Skeletal muscle satellite cell (primary cell): Measurements from ENCODE around the gene GCHFR.

ENCODE experiments used
- H3K27me3 ChIP-seq: 2 replicates; pipeline ENCODE4 v1.7.0; 2013; ENCODE audit warnings: low read length; ENCODE audit not compliant: control insufficient read depth, insufficient read depth
- H3K36me3 ChIP-seq: 2 replicates; pipeline ENCODE4 v1.7.0; 2013; ENCODE audit warnings: mild to moderate bottlenecking, control low read depth, low read length; ENCODE audit not compliant: insufficient read depth
- H3K4me1 ChIP-seq: 2 replicates; pipeline ENCODE4 v1.7.0; 2013; ENCODE audit warnings: low read length; ENCODE audit not compliant: control insufficient read depth, insufficient read depth
- H3K4me2 ChIP-seq: 2 replicates; pipeline ENCODE4 v1.7.0; 2013; ENCODE audit warnings: mild to moderate bottlenecking, low read length
- H3K4me3 ChIP-seq: 2 replicates; pipeline ENCODE4 v1.7.0; 2013; ENCODE audit warnings: low read length
- H3K9ac ChIP-seq: 2 replicates; pipeline ENCODE4 v1.7.0; 2013; ENCODE audit warnings: mild to moderate bottlenecking, low read depth, low read length, moderate library complexity
- H3K9me3 ChIP-seq: replicated peaks from 2 replicates; pipeline ENCODE4 v1.7.0; 2013; ENCODE audit warnings: mild to moderate bottlenecking, control low read depth, low read length

The GCHFR gene

DNA sequence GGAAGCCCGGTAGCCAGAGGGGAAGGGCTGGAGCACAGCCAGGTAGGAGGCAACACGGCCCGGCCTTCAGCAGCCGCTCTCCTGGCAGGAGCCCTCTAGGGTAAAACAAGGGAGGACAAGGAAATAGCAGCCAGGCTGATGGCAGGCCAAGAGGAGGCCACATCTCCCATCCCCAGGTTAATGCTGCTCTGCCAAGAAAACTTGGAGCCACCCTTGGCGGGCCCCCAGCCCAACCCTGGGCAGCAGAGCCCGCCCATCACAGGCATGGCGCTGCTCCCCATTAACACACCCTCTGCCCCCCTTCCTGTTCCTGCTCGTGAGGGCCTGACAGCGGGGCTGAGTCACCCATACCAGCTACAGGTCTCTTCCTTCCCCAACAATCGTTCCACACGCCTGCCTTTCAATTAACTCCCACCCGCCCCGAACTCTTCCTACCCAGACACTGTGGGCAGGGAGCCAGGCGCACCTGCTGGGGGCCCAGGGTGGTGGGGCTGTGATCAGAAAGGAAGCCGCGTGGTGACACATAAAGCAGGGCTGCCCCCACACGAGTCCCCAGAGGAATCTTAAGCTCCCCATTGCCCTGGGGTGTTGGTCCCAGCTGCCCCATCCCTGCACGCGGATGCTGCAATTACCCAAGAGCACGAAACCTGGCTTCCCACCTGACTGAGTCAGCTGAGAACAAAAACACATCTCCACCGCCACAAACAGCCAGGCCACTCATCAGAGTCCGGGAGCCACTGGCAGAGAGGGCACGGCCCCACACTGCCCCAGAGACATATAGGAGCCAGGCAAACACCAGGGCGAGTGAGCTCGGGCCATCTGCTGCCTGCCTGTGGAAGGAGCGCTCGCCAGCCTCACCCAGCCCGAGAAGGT is 5.6 kb downstream of the GCHFR start, which contains the start of gene C15orf62:
Gene C15orf62, plus strand, starts transcription at position 707 of the 873 bp plus-strand sequence. CDS start 516 bp downstream, outside the sequence.
- Histone ChIP-seq H3K9ac (no peak within 1 kb of the TSS), H3K36me3 (peaks cover 43% of the 10 kb centered on the region), H3K9me3 (no peaks in the 10 kb centered on the region), H3K4me1 (peaks cover 29% of the 10 kb centered on the region), H3K4me2 (no peak within 1 kb of the TSS), H3K27me3 (no peaks in the 10 kb centered on the region), H3K4me3 (no peak within 1 kb of the TSS)

DNA sequence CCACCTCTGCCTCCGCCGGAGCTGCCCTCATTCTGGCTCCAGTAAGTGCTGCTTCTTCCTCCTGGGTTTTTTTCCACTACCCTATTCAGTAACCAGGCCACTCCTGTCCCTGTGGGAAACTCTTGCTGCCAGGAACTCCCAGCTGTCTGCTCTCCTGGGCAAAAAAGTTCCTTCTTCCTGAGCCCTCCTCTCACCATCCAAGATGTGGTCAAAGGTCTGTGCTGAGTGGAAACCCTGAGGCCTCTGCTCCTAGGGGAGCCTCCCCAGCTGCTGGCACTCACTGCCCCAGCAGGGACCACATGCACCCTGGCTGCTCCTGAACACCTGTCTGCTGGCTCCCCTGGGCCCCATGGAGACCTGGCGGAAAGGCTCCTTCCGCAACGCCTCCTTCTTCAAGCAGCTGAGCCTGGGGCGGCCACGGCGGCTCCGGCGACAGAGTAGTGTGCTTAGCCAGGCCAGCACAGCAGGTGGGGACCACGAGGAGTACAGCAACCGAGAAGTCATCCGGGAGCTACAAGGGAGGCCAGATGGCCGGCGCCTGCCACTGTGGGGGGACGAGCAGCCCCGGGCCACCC is 6.4 kb downstream of the GCHFR start:
- no peak overlapping the region for H3K9ac ChIP-seq
- no peaks in the 10 kb centered on the region for H3K27me3 ChIP-seq
- peaks cover 51% of the 10 kb centered on the region for H3K36me3 ChIP-seq
- H3K4me3 ChIP-seq = no peak overlapping the region
- H3K4me2 ChIP-seq = no peak overlapping the region
- peaks cover 22% of the 10 kb centered on the region for H3K4me1 ChIP-seq
- no peaks in the 10 kb centered on the region for H3K9me3 ChIP-seq

DNA sequence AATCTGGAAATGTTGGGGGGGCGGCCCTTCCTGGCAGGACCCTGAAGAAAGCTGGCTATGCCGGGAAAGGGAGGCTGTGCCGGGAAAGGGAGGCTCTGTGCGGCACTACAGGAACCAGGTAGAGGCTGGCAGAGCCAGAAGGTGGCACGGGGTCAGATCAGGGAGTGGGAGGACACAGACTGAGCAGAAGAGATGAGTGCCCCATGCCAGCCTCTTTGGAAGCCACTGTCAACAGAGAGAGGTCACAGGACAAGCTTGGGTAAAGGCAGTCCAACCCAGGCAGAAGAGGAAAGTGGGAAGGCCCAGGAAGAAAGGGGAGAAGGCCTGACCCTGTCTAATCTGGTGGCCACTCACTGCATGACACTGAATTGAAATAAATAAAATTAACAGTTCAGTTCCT is 7.4 kb downstream of the GCHFR start:
- no peak overlapping the region for H3K4me3 ChIP-seq
- no peak overlapping the region for H3K4me2 ChIP-seq
- H3K9me3 ChIP-seq = no peaks in the 10 kb centered on the region
- H3K4me1 ChIP-seq = peaks cover 13% of the 10 kb centered on the region
- no peaks in the 10 kb centered on the region for H3K27me3 ChIP-seq
- no peak overlapping the region for H3K9ac ChIP-seq
- H3K36me3 ChIP-seq = peaks cover 61% of the 10 kb centered on the region

DNA sequence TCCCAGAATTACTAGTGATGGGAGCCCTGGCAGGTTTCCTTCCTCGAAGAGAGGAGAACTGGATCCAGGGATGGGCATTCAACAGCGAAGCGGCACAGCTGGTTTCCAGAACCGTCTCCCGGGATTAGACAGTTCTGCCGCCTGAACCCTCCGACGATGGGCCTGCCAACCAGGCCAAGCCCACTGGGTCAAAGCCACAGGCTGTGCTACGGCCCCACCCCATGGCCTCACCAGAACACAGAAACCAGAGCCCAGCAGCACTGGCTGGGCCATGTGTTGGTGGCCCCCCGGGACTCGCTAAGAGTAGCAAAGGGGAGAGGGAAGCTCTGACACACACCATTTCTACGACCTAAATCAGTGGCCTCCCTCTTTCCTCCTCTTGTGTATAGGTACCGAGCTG is 8.1 kb downstream of the GCHFR start:
- no peak overlapping the region for H3K4me3 ChIP-seq
- no peak overlapping the region for H3K9ac ChIP-seq
- H3K27me3 ChIP-seq = no peaks in the 10 kb centered on the region
- H3K4me1 ChIP-seq = peaks cover 13% of the 10 kb centered on the region
- no peak overlapping the region for H3K4me2 ChIP-seq
- H3K36me3 ChIP-seq = peaks cover 65% of the 10 kb centered on the region
- no peaks in the 10 kb centered on the region for H3K9me3 ChIP-seq

DNA sequence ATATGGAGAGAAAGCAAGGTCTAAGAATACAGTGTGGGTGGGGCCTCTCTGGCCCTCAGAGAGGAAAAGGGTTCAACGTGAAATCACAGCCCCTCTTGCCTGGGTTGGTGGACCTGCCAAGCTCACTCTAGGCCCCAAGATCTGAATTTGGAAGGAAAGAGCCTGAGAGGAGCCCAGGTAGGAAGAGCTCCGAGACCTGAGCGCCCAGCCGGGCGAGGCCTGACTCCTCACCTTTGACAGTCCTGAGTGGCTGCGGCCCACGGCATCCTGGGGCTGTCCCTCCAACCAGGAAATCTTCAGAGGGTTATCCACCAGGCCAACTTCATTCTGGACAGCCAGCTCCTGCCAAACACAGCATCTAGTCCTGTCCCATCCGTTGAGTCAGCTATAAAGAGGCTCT is 9.6 kb downstream of the GCHFR start:
- Histone ChIP-seq H3K36me3 (peaks cover 65% of the 10 kb centered on the region), H3K9ac (no peak overlapping the region), H3K9me3 (no peaks in the 10 kb centered on the region), H3K27me3 (no peaks in the 10 kb centered on the region), H3K4me3 (no peak overlapping the region), H3K4me2 (no peak overlapping the region), H3K4me1 (peaks cover 10% of the 10 kb centered on the region)

DNA sequence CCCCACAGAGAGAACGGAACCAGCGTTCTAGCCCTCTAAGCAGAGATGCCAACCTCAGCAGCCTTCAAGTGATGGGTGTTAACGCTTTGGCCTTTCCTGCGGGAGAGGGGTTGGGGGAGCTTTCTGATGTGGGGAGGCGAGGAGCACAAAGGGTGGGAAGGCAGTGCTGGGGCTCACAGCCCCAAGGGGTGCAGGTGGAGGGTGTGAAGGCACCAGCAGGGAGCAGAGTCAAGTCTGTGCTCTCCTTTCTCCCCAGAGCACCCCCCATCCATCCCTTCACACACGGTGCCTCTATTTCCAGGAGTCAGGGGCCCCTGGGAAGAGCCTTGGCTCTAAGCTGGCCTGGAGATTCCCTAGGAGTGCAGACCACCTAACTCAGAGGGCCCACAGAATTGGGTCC is 10.0 kb downstream of the GCHFR start:
- no peaks in the 10 kb centered on the region for H3K27me3 ChIP-seq
- H3K36me3 ChIP-seq = peaks cover 65% of the 10 kb centered on the region
- H3K4me2 ChIP-seq = no peak overlapping the region
- peaks cover 10% of the 10 kb centered on the region for H3K4me1 ChIP-seq
- no peaks in the 10 kb centered on the region for H3K9me3 ChIP-seq
- H3K4me3 ChIP-seq = no peak overlapping the region
- no peak overlapping the region for H3K9ac ChIP-seq

DNA sequence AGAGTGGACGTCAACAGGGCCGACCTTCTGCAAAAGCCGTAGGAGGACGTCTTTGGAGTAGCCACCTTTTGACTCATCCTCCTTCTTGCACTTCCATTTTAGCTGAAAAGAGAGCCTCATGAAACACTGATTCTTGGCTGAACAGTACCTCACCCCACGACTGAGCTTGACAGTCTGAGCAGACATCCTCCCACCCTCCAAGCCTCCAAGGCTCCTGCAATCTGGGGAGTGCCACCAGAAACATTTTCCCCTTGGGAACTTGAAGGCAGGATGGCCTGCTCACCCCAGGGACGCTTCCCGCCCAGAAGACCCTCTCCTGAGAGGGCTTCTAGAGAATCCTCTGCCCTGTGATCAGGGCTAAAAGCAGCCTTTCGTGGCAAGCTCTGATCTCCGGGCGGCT is 11.1 kb downstream of the GCHFR start:
- no peak overlapping the region for H3K4me3 ChIP-seq
- H3K27me3 ChIP-seq = no peaks in the 10 kb centered on the region
- no peak overlapping the region for H3K4me2 ChIP-seq
- H3K9ac ChIP-seq = no peak overlapping the region
- peaks cover 10% of the 10 kb centered on the region for H3K4me1 ChIP-seq
- H3K9me3 ChIP-seq = no peaks in the 10 kb centered on the region
- H3K36me3 ChIP-seq = peaks cover 69% of the 10 kb centered on the region

DNA sequence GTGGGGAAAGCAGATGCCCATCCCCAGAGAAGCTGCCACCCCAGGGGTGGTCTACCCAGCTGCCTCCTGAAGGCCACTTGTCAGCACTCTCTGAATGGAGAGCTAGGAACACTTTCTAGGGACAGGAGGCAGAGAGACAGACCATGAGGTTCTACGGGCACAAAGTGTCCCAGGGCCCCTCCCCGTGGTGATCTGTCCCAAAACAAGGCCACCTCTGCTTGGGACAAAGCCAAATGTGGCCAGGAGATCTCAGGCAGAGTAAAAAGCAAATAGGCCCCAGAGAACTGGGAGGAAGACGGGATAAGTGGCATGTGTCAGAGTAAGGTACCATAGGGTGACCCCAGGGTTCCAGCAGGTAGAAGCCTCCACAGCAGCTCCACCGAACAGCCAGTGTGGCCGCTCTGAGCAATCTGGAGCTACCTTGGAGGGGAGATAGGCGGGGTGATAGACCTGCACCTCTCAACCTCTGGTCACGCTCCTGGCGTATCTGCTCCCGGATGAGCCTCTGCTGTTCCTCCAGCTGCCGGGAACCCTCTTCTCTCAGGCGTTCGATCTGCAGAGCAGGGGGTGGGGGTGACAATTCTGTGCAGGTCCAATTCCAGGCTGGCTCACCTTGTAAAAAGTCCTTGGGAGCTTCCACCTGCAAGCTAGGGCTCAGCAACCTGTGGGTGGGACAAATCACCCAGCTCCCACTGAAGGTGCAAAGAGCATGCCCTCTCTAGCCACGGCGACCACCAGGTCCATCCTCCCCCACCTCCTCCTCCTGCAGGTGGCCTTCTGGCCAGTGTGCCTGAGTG is 12.1 kb downstream of the GCHFR start:
- Histone ChIP-seq H3K4me3 (no peak overlapping the region), H3K9ac (no peak overlapping the region), H3K4me1 (peaks cover 10% of the 10 kb centered on the region), H3K4me2 (peak overlapping the region; percentile 46), H3K36me3 (peaks cover 66% of the 10 kb centered on the region), H3K27me3 (no peaks in the 10 kb centered on the region), H3K9me3 (no peaks in the 10 kb centered on the region)

DNA sequence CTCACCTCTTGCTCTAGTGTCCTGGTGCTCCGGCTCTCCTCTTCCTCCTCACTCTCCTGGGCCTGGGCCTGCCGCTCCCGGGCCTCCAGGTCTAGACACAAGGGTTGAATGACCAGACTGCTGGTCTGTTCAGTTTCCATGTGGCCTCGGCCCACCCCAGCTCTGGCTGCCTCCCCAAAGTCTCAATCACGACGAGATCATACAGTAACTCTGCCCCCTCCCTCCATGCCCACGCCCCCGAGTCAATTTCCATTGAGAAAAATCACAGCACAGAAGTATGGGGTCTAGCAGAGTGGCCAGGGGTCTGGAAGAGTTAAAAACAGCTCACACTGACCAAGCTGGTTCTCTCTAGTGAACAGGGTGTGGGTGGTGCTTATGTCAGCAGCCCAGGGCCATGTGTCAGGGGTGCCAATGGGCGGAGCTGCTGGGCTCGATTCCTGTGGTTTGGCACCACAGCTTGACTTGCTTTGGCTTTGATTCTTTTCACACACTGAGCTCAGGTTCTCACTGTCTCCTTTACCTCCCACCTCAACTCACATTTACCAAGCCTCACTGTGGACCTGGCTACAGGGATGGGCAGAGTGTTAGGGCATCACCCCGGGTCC is 12.8 kb downstream of the GCHFR start:
- no peaks in the 10 kb centered on the region for H3K9me3 ChIP-seq
- peak overlapping the region; percentile 50 for H3K9ac ChIP-seq
- peaks cover 10% of the 10 kb centered on the region for H3K4me1 ChIP-seq
- peak overlapping the region; percentile 46 for H3K4me2 ChIP-seq
- peaks cover 59% of the 10 kb centered on the region for H3K36me3 ChIP-seq
- H3K4me3 ChIP-seq = no peak overlapping the region
- H3K27me3 ChIP-seq = no peaks in the 10 kb centered on the region

DNA sequence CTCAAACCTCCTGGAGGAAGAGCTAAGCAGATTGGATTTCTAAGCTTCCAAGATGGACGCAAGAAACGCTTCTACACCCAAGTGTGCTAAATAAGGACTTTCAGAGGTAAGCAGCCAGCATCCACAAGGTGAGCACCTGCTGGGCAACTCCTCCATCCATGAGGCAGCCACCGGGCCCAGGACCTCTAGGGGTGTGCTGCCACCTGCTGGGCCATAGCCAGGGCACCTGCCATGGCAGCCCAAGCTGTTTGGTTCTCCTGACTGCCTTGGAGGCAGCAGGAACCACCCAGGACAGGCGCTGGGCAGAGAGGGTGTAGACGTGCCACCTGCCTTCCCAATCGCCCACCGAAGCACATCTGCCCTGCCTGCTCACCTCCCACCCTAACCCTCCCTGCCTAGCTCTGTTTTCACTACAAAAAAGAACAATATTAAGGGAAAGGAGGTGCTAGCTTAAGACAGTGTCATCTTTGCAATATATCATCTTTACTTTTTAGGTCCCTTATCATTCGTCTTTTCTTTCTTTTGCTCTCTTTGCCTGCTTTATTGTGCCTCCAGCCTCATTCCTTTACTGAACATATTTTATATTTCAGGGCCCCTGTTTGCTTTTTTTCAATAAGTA is 18.9 kb downstream of the GCHFR start:
- peaks cover 16% of the 10 kb centered on the region for H3K4me1 ChIP-seq
- H3K4me3 ChIP-seq = no peak overlapping the region
- H3K27me3 ChIP-seq = no peaks in the 10 kb centered on the region
- no peaks in the 10 kb centered on the region for H3K9me3 ChIP-seq
- H3K9ac ChIP-seq = no peak overlapping the region
- no peak overlapping the region for H3K4me2 ChIP-seq
- peaks cover 22% of the 10 kb centered on the region for H3K36me3 ChIP-seq

DNA sequence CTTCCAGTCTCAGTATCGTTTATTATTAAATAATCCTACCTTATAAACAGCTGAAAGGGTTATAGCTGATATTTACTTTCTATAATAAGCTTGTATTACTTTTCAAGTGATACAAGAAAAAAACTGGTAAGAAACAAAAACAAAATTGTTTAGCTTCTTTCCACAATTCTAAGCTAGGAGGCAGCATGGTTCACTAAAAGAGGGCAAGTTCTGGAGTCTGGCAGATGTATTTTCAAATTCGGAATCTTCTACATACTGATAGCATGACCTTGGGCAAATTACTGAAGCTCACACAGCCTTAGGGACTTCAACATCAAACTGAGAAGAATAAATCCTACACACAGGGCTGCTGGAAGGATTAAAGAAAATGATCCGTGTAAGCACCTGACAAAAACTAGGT is 21.3 kb downstream of the GCHFR start:
- H3K27me3 ChIP-seq = no peaks in the 10 kb centered on the region
- H3K9me3 ChIP-seq = no peaks in the 10 kb centered on the region
- peaks cover 3% of the 10 kb centered on the region for H3K36me3 ChIP-seq
- H3K4me3 ChIP-seq = no peak overlapping the region
- no peak overlapping the region for H3K9ac ChIP-seq
- H3K4me2 ChIP-seq = no peak overlapping the region
- peaks cover 20% of the 10 kb centered on the region for H3K4me1 ChIP-seq
